B cell (primary cell): ENCODE data around the gene KRCC1. TPM values are rescaled to one million over a fixed set of nuclear protein-coding genes. Genes with fewer than 3 reads are reported as not detected.
A peak's percentile ranks its signal among the peaks of the same experiment; 100 is the strongest.

Experiments used
- polyA plus RNA-seq: library from polyadenylated mRNA; depleted of rRNA; stranded (reverse); fragments of >200 nt; gene quantifications from 2 replicates; pipeline ENCODE4 v1.2.3, GENCODE V29; 2012
- small RNA-seq: library from RNA; depleted of rRNA; stranded (forward); fragments of <200 nt; gene quantifications from one replicate; pipeline ENCODE3, GENCODE V24; 2012; ENCODE audit warnings: low replicate concordance, low read depth; ENCODE audit not compliant: insufficient read length
- total RNA-seq, 2 donors: library from RNA; stranded (reverse); fragments of 120-200 nt in 1 of 2; gene quantifications; 1 replicate in 1 of 2; 2 replicates in 1 of 2; pipeline versions ENCODE4 v1.2.3 to v1.2.4, GENCODE V29; 2013 to 2022

The KRCC1 gene
- total and polyA plus RNA-seq, 2 donors (not counting 1 experiment from before 2014, with no cell fraction given), result 11.9 to 27.2 TPM

Small RNA genes within 50 kb of the gene (small RNA-seq; reads per million reads assigned to genes)
- not detected for gene MIR4780
- gene RNU2-63P, result 52.9 reads per million, percentile 93 among the genes with 10 or more reads in this experiment

Other genes starting within 250 kb of the KRCC1 start
- gene RGPD2, start 230.0 kb downstream of the KRCC1 start, total RNA-seq, result 11.8 and 17.0 TPM in 2 replicates
- gene RGPD2, start 230.0 kb downstream of the KRCC1 start, polyA plus RNA-seq, result 0.42 and 16.8 TPM in 2 replicates
- gene RNU2-63P, start 39.2 kb downstream of the KRCC1 start, total RNA-seq, result 8.9 and 9.3 TPM in 2 replicates
- not detected in 2 replicates for gene RNU2-63P, start 39.2 kb downstream of the KRCC1 start, polyA plus RNA-seq
- not detected in 2 replicates for gene SMYD1, start 12.0 kb upstream of the KRCC1 start, total RNA-seq
- gene SMYD1, start 12.0 kb upstream of the KRCC1 start, polyA plus RNA-seq, result not detected in 2 replicates
- not detected in 2 replicates for gene FABP1, start 72.3 kb upstream of the KRCC1 start, total RNA-seq
- gene FABP1, start 72.3 kb upstream of the KRCC1 start, polyA plus RNA-seq, result not detected in 2 replicates
- 1.3 and 1.5 TPM in 2 replicates for gene THNSL2, start 114.6 kb upstream of the KRCC1 start, total RNA-seq
- gene THNSL2, start 114.6 kb upstream of the KRCC1 start, polyA plus RNA-seq, result 0.25 and 3.1 TPM in 2 replicates